Stimulated activated naive CD8-positive, alpha-beta T cell treated with anti-CD3 and anti-CD28 coated beads, Interleukin-15, Interleukin-2, amounts not matched to agents 100 U/mL and 50 U/mL, for 24 hours (primary cell): ENCODE data around the gene FRMD1.

ENCODE experiments used
- ATAC-seq: fragments of 150-1000 bp; cut with Tn5 transposase; one replicate; pipeline ENCODE4 v1.10.0; 2021
- DNase-seq: peaks from one replicate; pipeline ENCODE4 v3.0.0; 2021

Gene FRMD1

GRCh38 chr6:168004945-168005344, 74.1 kb downstream of the FRMD1 start:
- DNase-seq: no peak
- ATAC-seq: no peak

DNA sequence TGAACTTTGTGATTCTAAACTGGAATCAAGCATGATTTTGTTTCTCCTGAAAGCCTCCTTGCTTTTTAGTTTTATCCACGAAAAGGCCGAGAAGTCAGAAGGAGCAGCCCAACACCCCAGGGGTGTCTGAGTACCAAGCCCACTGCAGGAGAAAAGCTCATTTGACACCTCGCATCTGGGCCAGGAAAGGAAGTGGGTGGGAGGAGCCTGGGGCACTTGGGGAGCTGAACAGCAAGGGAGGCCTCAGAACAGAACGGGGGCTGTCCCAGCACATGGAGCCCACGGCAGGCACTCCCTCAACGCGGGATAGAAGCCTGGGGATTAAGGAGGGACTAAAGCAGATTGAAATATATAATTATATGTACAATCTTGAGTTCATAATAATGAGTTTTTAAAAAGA, 75.0 kb downstream of the FRMD1 start:
- DNase-seq: no peak
- ATAC-seq: no peak
